Thyroid gland (tissue), 4 donors: ENCODE measurements around the gene CSTF1. TPM values are rescaled to one million over a fixed set of nuclear protein-coding genes. Genes with fewer than 3 reads are reported as not detected.
"Not testable (repeated sequence)": the region's sequence is repeated elsewhere in the genome, so short reads cannot be mapped to it uniquely, and the experiment has no call there.

ENCODE experiments used
- DNase-seq, 2 donors: peaks; one replicate each; pipeline ENCODE4 v3.0.0-alpha.2; 2019
- H3K27ac ChIP-seq, 3 donors: fragments of 200-600 bp; sonication (generic); 1 replicate in 2 of 3; 2 replicates in 1 of 3; pipeline ENCODE4 v1.5.1; 2016 to 2019; ENCODE audit warnings: mild to moderate bottlenecking in 1 of 3, moderate library complexity in 1 of 3
- H3K27me3 ChIP-seq: fragments of 200-600 bp; sonication (generic); one replicate; pipeline ENCODE4 v1.5.1; 2019
- H3K36me3 ChIP-seq, 2 donors: fragments of 200-600 bp; sonication (generic); one replicate each; pipeline ENCODE4 v1.5.1; 2016 to 2019
- H3K4me1 ChIP-seq, 2 donors: fragments of 200-600 bp; sonication (generic); one replicate each; pipeline ENCODE4 v1.5.1; 2017 to 2019
- H3K4me3 ChIP-seq, 3 donors: fragments of 200-600 bp; sonication (generic); replicated peaks in 1 of 3; 1 replicate in 2 of 3; 2 replicates in 1 of 3; pipeline ENCODE4 v1.5.1; 2016; ENCODE audit warnings: mild to moderate bottlenecking in 1 of 3
- H3K9me3 ChIP-seq: fragments of 200-600 bp; sonication (generic); one replicate; pipeline ENCODE4 v1.5.1; 2017
- CTCF ChIP-seq, 6 experiments: fragments of 200-600 bp in 3 of 6; fragments of 450-650 bp in 3 of 6; sonication (generic) in 3 of 6; IDR thresholded peaks; one replicate each; pipeline ENCODE4 v1.5.1; 2016 to 2019; ENCODE audit warnings: antibody characterized with exemption in 6 of 6, mild to moderate bottlenecking in 2 of 6, inconsistent platforms in 1 of 6, moderate library complexity in 1 of 6
- POLR2A ChIP-seq, 2 donors: fragments of 450-650 bp; IDR thresholded peaks; one replicate each; pipeline ENCODE4 v1.6.1; 2017; ENCODE audit warnings: antibody characterized with exemption in 2 of 2, mild to moderate bottlenecking in 2 of 2, moderate library complexity in 1 of 2
- WGBS, 2 donors: methylation state at CpG; one replicate each; pipeline ENCODE4 v1.1.5; 2017; 5-methylcytosine and 5-hydroxymethylcytosine counted together
- intact Hi-C: fragments of 100-400 bp; cut with DNase I; formaldehyde crosslinking; loops from one replicate; pipeline ENCODE4 v1.15.1; 2023
- total RNA-seq, 4 donors: library from RNA; depleted of rRNA; stranded (reverse); fragments of >200 nt; gene quantifications; one replicate each; pipeline ENCODE4 v1.2.3, GENCODE V29; 2016

The CSTF1 gene
- total RNA-seq, 4 donors from 2014 or later = 26.9 to 36.8 (median 32.6) TPM

- Histone ChIP-seq H3K36me3 (peaks cover 47 to 74% of the 10 kb centered on the region in 2 donors), H3K4me3 (no peak overlapping the region), H3K9me3 (no peaks in the 10 kb centered on the region), H3K4me1 (no peaks in the 10 kb centered on the region), H3K27ac (no peak overlapping the region), H3K27me3 (no peaks in the 10 kb centered on the region)
- peak; percentile 41 to 46 for DNase-seq
- TF ChIP-seq CTCF (IDR thresholded peaks at IDR 0.05) = peak; percentile 30 to 77 (median 58)
- no peak for TF ChIP-seq POLR2A (IDR thresholded peaks at IDR 0.05)
- intact Hi-C loops = no loop called here
Measured at GRCh38 chr20:56400001-56400640, 7.7 kb downstream of the CSTF1 start.

DNA sequence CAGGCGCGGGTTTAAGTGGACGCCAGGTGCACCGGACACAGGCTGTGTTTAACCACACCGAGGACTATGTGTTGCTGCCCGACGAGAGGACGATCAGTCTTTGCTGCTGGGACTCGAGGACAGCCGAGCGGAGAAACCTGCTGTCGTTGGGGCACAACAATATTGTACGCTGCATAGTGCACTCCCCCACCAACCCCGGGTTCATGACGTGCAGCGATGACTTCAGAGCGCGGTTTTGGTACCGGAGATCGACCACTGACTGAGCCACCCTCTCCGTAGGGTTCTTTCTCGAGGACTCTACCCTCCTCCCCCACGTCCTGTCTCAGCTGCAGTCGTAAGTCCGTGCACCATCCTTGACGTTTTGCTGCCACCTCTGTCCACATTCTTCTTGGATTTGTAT is 11.0 kb downstream of the CSTF1 start:
- Histone ChIP-seq H3K27me3 (no peaks in the 10 kb centered on the region), H3K27ac (no peak overlapping the region), H3K4me1 (no peaks in the 10 kb centered on the region), H3K4me3 (no peak overlapping the region), H3K9me3 (no peaks in the 10 kb centered on the region), H3K36me3 (peaks cover 43 to 58% of the 10 kb centered on the region in 2 donors)
- intact Hi-C loops = no loop called here
- WGBS, 2 donors = 94 to 97% methylated on average over 25 to 26 of the region's 26 CpGs
- TF ChIP-seq CTCF (IDR thresholded peaks at IDR 0.05) = no peak
- no peak for TF ChIP-seq POLR2A (IDR thresholded peaks at IDR 0.05)
- DNase-seq = no peak

DNA sequence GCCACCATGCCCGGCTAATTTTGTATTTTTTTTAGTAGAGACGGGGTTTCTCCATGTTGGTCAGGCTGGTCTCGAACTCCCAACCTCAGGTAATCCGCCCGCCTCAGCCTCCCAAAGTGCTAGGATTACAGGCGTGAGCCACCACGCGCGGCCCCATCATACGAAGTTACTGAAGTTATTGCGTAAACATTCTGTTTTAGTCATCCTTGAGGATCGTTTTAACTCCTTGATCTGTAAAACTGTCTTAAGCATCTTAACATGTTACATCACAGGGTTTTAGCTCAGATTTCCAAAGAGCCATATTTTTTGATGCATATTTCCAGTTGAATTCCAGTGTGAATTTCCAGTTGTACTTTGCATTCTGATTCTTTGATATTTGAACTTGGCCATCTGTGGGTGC is 12.9 kb downstream of the CSTF1 start:
- H3K9me3 ChIP-seq, H3K4me1 ChIP-seq, H3K27me3 ChIP-seq, H3K4me3 ChIP-seq, intact Hi-C loops, H3K27ac ChIP-seq, DNase-seq: not testable (repeated sequence)
- WGBS, 2 donors = 97% methylated on average over 12 of the region's 12 CpGs
- H3K36me3 ChIP-seq = peaks cover 27 to 45% of the 10 kb centered on the region in 2 donors

GRCh38 chr20:56406910-56407309 is 14.5 kb downstream of the CSTF1 start:
- intact Hi-C loops = no loop called here
- H3K4me1 ChIP-seq = no peaks in the 10 kb centered on the region
- peaks cover 20 to 36% of the 10 kb centered on the region in 2 donors for H3K36me3 ChIP-seq
- WGBS, 2 donors = 85 to 87% methylated on average over 3 of the region's 3 CpGs
- H3K4me3 ChIP-seq = no peak overlapping the region
- no peak for DNase-seq
- no peak overlapping the region for H3K27ac ChIP-seq
- no peak for TF ChIP-seq CTCF (IDR thresholded peaks at IDR 0.05)
- TF ChIP-seq POLR2A (IDR thresholded peaks at IDR 0.05) = no peak
- no peaks in the 10 kb centered on the region for H3K9me3 ChIP-seq
- H3K27me3 ChIP-seq = no peaks in the 10 kb centered on the region

DNA sequence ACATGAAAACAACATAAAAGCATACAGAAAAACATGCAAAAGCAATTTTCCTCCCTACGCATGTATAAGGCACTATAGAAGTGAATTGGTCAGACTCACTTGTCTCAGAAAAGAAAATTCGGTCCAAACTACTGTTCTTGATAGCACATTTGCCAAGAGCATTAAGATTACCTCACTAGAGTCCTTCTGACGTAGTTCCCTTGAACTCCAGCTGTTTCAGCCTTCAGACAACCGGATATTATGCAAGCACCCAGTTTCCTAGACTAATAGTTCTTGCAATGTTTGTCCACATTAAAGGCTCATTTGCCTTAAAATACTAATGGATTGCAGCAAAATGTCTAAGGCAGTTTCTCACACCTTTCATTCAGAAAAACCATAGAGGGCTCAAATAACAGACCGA is 17.1 kb downstream of the CSTF1 start:
- no peaks in the 10 kb centered on the region for H3K9me3 ChIP-seq
- no peak for TF ChIP-seq CTCF (IDR thresholded peaks at IDR 0.05)
- no peak for TF ChIP-seq POLR2A (IDR thresholded peaks at IDR 0.05)
- intact Hi-C loops = no loop called here
- H3K27ac ChIP-seq = no peak overlapping the region
- H3K27me3 ChIP-seq = no peaks in the 10 kb centered on the region
- no peak for DNase-seq
- 88 to 93% methylated on average over 5 of the region's 5 CpGs for WGBS, 2 donors
- no peak overlapping the region for H3K4me3 ChIP-seq
- H3K4me1 ChIP-seq = no peaks in the 10 kb centered on the region
- peaks cover 11 to 14% of the 10 kb centered on the region in 2 donors for H3K36me3 ChIP-seq
